CD14-positive monocyte (primary cell): ENCODE measurements around the gene PRRC2B. TPM values are rescaled to one million over a fixed set of nuclear protein-coding genes. Genes with fewer than 3 reads are reported as not detected.

ENCODE experiments used
- DNase-seq, 3 donors: peaks; one replicate each; pipeline ENCODE4 v3.0.0-alpha.2; 2011 to 2022
- H2AFZ ChIP-seq: 2 replicates; pipeline ENCODE4 v1.6.0; 2012; ENCODE audit warnings: mild to moderate bottlenecking, low read depth, low read length, inconsistent platforms; ENCODE audit not compliant: insufficient read depth, poor library complexity, severe bottlenecking
- H3K27ac ChIP-seq, 2 donors: 1 replicate in 1 of 2; 2 replicates in 1 of 2; pipeline ENCODE4 v1.5.1; 2012 to 2013; ENCODE audit warnings: low read length in 2 of 2, control low read depth in 1 of 2, inconsistent platforms in 1 of 2, low read depth in 1 of 2, mild to moderate bottlenecking in 1 of 2
- H3K27me3 ChIP-seq, 2 donors: one replicate each; pipeline versions ENCODE4 v1.6.0 to v1.6.1; 2011 to 2013; ENCODE audit warnings: low read length in 2 of 2; ENCODE audit not compliant: control insufficient read depth in 2 of 2, insufficient read depth in 2 of 2
- H3K36me3 ChIP-seq, 2 donors: replicated peaks in 1 of 2; 1 replicate in 1 of 2; 2 replicates in 1 of 2; pipeline versions ENCODE4 v1.5.1 to v1.6.1; 2012 to 2013; ENCODE audit warnings: low read length in 2 of 2, control low read depth in 1 of 2, inconsistent platforms in 1 of 2, mild to moderate bottlenecking in 1 of 2; ENCODE audit not compliant: insufficient read depth in 2 of 2, control insufficient read depth in 1 of 2
- H3K4me1 ChIP-seq, 2 donors: 1 replicate in 1 of 2; 2 replicates in 1 of 2; pipeline versions ENCODE4 v1.5.1 to v1.6.1; 2012 to 2013; ENCODE audit warnings: low read length in 2 of 2, control low read depth in 1 of 2, inconsistent platforms in 1 of 2, mild to moderate bottlenecking in 1 of 2, moderate library complexity in 1 of 2; ENCODE audit not compliant: insufficient read depth in 2 of 2, control insufficient read depth in 1 of 2
- H3K4me2 ChIP-seq: replicated peaks from 2 replicates; pipeline ENCODE3; 2012; ENCODE audit warnings: low read length, moderate library complexity, mild to moderate bottlenecking; ENCODE audit not compliant: poor library complexity, severe bottlenecking; ENCODE audit errors: extremely low read depth
- H3K4me3 ChIP-seq, 3 experiments: fragments of 200-600 bp in 1 of 3; sonication (generic) in 1 of 3; replicated peaks in 1 of 3; 1 replicate in 2 of 3; 2 replicates in 1 of 3; pipeline ENCODE4 v1.5.1; 2011 to 2013; ENCODE audit warnings: low read length in 3 of 3, mild to moderate bottlenecking in 3 of 3, control low read depth in 2 of 3, low read depth in 2 of 3, inconsistent platforms in 1 of 3, moderate library complexity in 1 of 3
- H3K79me2 ChIP-seq: 2 replicates; pipeline ENCODE4 v1.6.0; 2012; ENCODE audit warnings: mild to moderate bottlenecking, control low read depth, inconsistent platforms, low read length, moderate library complexity; ENCODE audit not compliant: insufficient read depth
- H3K9ac ChIP-seq: 2 replicates; pipeline ENCODE4 v1.6.0; 2017; ENCODE audit warnings: low read length, mild to moderate bottlenecking; ENCODE audit not compliant: insufficient read depth, poor library complexity, severe bottlenecking
- H3K9me3 ChIP-seq, 2 donors: replicated peaks in 1 of 2; 1 replicate in 1 of 2; 2 replicates in 1 of 2; pipeline versions ENCODE4 v1.5.1 to v1.6.1; 2012 to 2013; ENCODE audit warnings: low read length in 2 of 2, control low read depth in 1 of 2; ENCODE audit not compliant: control insufficient read depth in 1 of 2, insufficient read depth in 1 of 2
- H4K20me1 ChIP-seq: 2 replicates; pipeline ENCODE4 v1.6.0; 2012; ENCODE audit warnings: mild to moderate bottlenecking, low read length, control low read depth, moderate library complexity; ENCODE audit not compliant: insufficient read depth
- H3K27ac Mint-ChIP-seq, 7 donors: one replicate each; pipeline ENCODE4 v1.8.0; 2020; ENCODE audit warnings: mild to moderate bottlenecking in 7 of 7, mixed read lengths in 7 of 7, moderate library complexity in 6 of 7, inconsistent platforms in 2 of 7
- H3K27me3 Mint-ChIP-seq, 3 donors: one replicate each; pipeline ENCODE4 v1.8.0; 2021 to 2022; ENCODE audit warnings: low read depth in 3 of 3, mild to moderate bottlenecking in 3 of 3, mixed read lengths in 3 of 3, moderate library complexity in 3 of 3, inconsistent platforms in 1 of 3
- H3K36me3 Mint-ChIP-seq, 2 donors: one replicate each; pipeline ENCODE4 v1.8.0; 2020; ENCODE audit warnings: mixed read lengths in 2 of 2, inconsistent platforms in 1 of 2, mild to moderate bottlenecking in 1 of 2
- H3K4me1 Mint-ChIP-seq: one replicate; pipeline ENCODE4 v1.8.0; 2020; ENCODE audit warnings: mild to moderate bottlenecking, mixed read lengths
- H3K4me3 Mint-ChIP-seq, 2 donors: one replicate each; pipeline ENCODE4 v1.8.0; 2020; ENCODE audit warnings: mild to moderate bottlenecking in 2 of 2, mixed read lengths in 2 of 2, moderate library complexity in 1 of 2
- H3K9me3 Mint-ChIP-seq, 7 donors: one replicate each; pipeline ENCODE4 v1.8.0; 2020 to 2022; ENCODE audit warnings: mixed read lengths in 7 of 7, mild to moderate bottlenecking in 6 of 7, moderate library complexity in 6 of 7, inconsistent platforms in 2 of 7
- CTCF ChIP-seq: fragments of 200-600 bp; IDR thresholded peaks from one replicate; pipeline ENCODE4 v1.8.0; 2022; ENCODE audit warnings: antibody characterized with exemption, mild to moderate bottlenecking
- WGBS: methylation state at CpG from one replicate; pipeline ENCODE4 v1.1.5; 2013; ENCODE audit warnings: missing lambda C conversion rate; ENCODE audit not compliant: insufficient coverage; 5-methylcytosine and 5-hydroxymethylcytosine counted together
- intact Hi-C, 2 donors: fragments of 100-400 bp; cut with micrococcal nuclease; formaldehyde crosslinking; loops; one replicate each; pipeline versions ENCODE4 v1.15.0 to v1.15.1; 2023
- polyA plus RNA-seq, 3 donors: library from polyadenylated mRNA; depleted of rRNA in 1 of 3; unstranded in 2 of 3; stranded (reverse) in 1 of 3; fragments of 300-500 nt in 2 of 3; fragments of >200 nt in 1 of 3; fragmentation: Illumina TruSeq in 2 of 3; gene quantifications; 1 replicate in 2 of 3; 2 replicates in 1 of 3; pipeline ENCODE4 v1.2.3, GENCODE V29; 2012 to 2021

Gene PRRC2B
- polyA plus RNA-seq, 3 donors, result 2.8 to 36.2 (median 8.6) TPM

DNA sequence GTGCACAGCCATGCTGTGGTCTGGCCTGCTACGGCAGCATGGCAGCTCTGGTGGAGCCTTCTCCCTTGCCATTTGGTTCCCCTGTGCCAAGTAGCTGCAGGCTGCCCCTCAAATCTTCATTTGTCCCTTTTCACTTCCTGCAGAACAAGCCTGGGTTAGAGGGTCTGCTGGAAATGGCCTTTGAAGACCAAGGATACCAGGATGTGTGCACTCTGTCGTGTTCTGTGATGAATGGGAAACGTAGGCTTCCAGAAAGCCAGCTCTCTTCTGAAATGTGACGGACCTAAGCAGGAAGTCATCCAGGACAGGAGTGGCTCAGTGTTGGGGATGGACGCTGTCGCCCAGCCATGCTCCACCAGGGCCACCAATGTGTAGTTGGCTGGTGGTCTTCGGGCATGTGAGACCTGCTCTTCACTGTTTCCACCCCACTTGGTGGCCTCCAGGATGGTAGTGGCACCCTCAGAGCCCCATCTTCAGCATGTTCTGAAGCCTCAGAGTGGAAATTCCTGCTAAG lies 105.4 kb downstream of the PRRC2B start:
- no peak overlapping the region for H2AFZ ChIP-seq
- no peak overlapping the region for H3K4me3 ChIP-seq
- H4K20me1 ChIP-seq, result peaks cover 40% of the 10 kb centered on the region
- H3K27ac ChIP-seq, result no peak overlapping the region
- TF ChIP-seq CTCF, result no peak
- WGBS, result 92% methylated on average over 7 of the region's 7 CpGs
- peaks cover 19 to 23% of the 10 kb centered on the region in 2 donors for H3K4me1 ChIP-seq
- intact Hi-C loops, result no loop called here
- no peak overlapping the region for H3K4me2 ChIP-seq
- peaks cover 1 to 11% of the 10 kb centered on the region in 2 donors for H3K27me3 ChIP-seq
- no peaks in the 10 kb centered on the region for H3K79me2 ChIP-seq
- Mint-ChIP-seq H3K9me3 (peaks cover 0 to 4% (median 0%) of the 10 kb centered on the region in 7 donors), H3K4me3 (no peak overlapping the region), H3K27me3 (peaks cover 10 to 19% (median 17%) of the 10 kb centered on the region in 3 donors), H3K36me3 (peaks cover 38 to 49% of the 10 kb centered on the region in 2 donors), H3K4me1 (peaks cover 21% of the 10 kb centered on the region), H3K27ac (peak overlapping the region in 2 of 7 donors; percentile 47 to 73)
- DNase-seq, result no peak
- H3K9ac ChIP-seq, result no peak overlapping the region
- no peaks in the 10 kb centered on the region for H3K9me3 ChIP-seq
- peaks cover 40 to 54% of the 10 kb centered on the region in 2 donors for H3K36me3 ChIP-seq

GRCh38 chr9:131500377-131500776 lies 106.5 kb downstream of the PRRC2B start:
- peaks cover 30% of the 10 kb centered on the region for H4K20me1 ChIP-seq
- H3K4me3 ChIP-seq, result no peak overlapping the region
- WGBS, result 72% methylated on average over 6 of the region's 12 CpGs
- peaks cover 19 to 24% of the 10 kb centered on the region in 2 donors for H3K4me1 ChIP-seq
- no peaks in the 10 kb centered on the region for H3K79me2 ChIP-seq
- no peaks in the 10 kb centered on the region for H3K9me3 ChIP-seq
- Mint-ChIP-seq H3K4me1 (peaks cover 23% of the 10 kb centered on the region), H3K27ac (peak overlapping the region in 1 of 7 donors; percentile 15), H3K9me3 (peaks cover 0 to 4% (median 0%) of the 10 kb centered on the region in 7 donors), H3K4me3 (no peak overlapping the region), H3K36me3 (peaks cover 31 to 38% of the 10 kb centered on the region in 2 donors), H3K27me3 (peaks cover 12 to 22% (median 22%) of the 10 kb centered on the region in 3 donors)
- no peak overlapping the region for H3K27ac ChIP-seq
- intact Hi-C loops, result loop anchor here (10.0 kb wide), 1 partner anchor 244 kb away; the partner anchor contains the start of gene RAPGEF1 (in 2 of the 2)
- H3K36me3 ChIP-seq, result peaks cover 30 to 44% of the 10 kb centered on the region in 2 donors
- no peak overlapping the region for H3K4me2 ChIP-seq
- no peak overlapping the region for H2AFZ ChIP-seq
- H3K27me3 ChIP-seq, result peaks cover 2 to 14% of the 10 kb centered on the region in 2 donors
- no peak for DNase-seq
- no peak for TF ChIP-seq CTCF
- no peak overlapping the region for H3K9ac ChIP-seq
